A549 (cell line): ENCODE data around the gene CAMK4. TPM values are rescaled to one million over a fixed set of nuclear protein-coding genes. Genes with fewer than 3 reads are reported as not detected.

ENCODE experiments used
- ATAC-seq, 2 experiments: fragments of 200-7000 bp in 1 of 2; fragments of >200 bp in 1 of 2; cut with Nextera tagmentation in 1 of 2; cut with Tn5 transposase in 1 of 2; 3 replicates each; pipeline versions ENCODE4 v1.8.0 to v1.9.1; 2018 to 2020; ENCODE audit warnings: mild to moderate bottlenecking in 1 of 2, moderate library complexity in 1 of 2
- CTCF ChIA-PET: fragments of 300-600 bp; sonication (Branson Sonifier 250); formaldehyde crosslinking; extraction: SDS; loops from one replicate; lab custom pipeline; 2021; ENCODE audit warnings: antibody characterized with exemption, inconsistent platforms; lab: Yijun Ruan, JAX
- POLR2A ChIA-PET: fragments of 350-600 bp; formaldehyde crosslinking; extraction: SDS; loops from one replicate; lab custom pipeline; 2021; ENCODE audit warnings: antibody characterized with exemption, inconsistent platforms; lab: Yijun Ruan, JAX
- DNase-seq, 2 experiments: peaks; one replicate each; pipeline versions ENCODE4 v3.0.0 to v3.0.0-alpha.2; 2011 to 2016; ENCODE audit warnings: low read depth in 1 of 2, low spot score in 1 of 2
- FAIRE-seq: peaks from 2 replicates; lab custom pipeline; 2011; peaks lifted over from hg19 to GRCh38; lab: Jason Lieb, UNC
- H3K27ac ChIP-seq, 2 experiments: fragments of >200 bp; sonication (Bioruptor Twin); formaldehyde crosslinking; 3 replicates each; pipeline ENCODE4 v1.5.1; 2016 to 2017
- H3K4me1 ChIP-seq: fragments of >200 bp; sonication (Bioruptor Twin); formaldehyde crosslinking; 3 replicates; pipeline ENCODE4 v1.6.1; 2016
- H3K4me2 ChIP-seq: fragments of >200 bp; sonication (Bioruptor Twin); formaldehyde crosslinking; 3 replicates; pipeline ENCODE4 v1.6.1; 2016
- H3K4me3 ChIP-seq: fragments of >200 bp; sonication (Bioruptor Twin); formaldehyde crosslinking; 3 replicates; pipeline ENCODE4 v1.5.1; 2016
- H3K9me3 ChIP-seq: fragments of >200 bp; sonication (Bioruptor Twin); formaldehyde crosslinking; 3 replicates; pipeline ENCODE4 v1.6.1; 2016
- CBX8 ChIP-seq: fragments of 200-600 bp; sonication (generic); IDR thresholded peaks from 2 replicates; pipeline ENCODE4 v1.6.1; 2016
- CEBPB ChIP-seq, 2 experiments: fragments of >200 bp in 1 of 2; sonication (Bioruptor Twin) in 1 of 2; formaldehyde crosslinking in 1 of 2; IDR thresholded peaks; 2 replicates each; pipeline ENCODE4 v1.6.1; 2012 to 2016
- CHD2 ChIP-seq: fragments of 150-350 bp; IDR thresholded peaks from 2 replicates; pipeline ENCODE4 v1.6.1; 2014; ENCODE audit warnings: low read length; ENCODE audit not compliant: partially characterized antibody
- CHD4 ChIP-seq: fragments of 200-600 bp; sonication (generic); IDR thresholded peaks from 2 replicates; pipeline ENCODE4 v1.6.1; 2016; ENCODE audit warnings: antibody characterized with exemption, mild to moderate bottlenecking, borderline replicate concordance
- EP300 ChIP-seq, 2 experiments: fragments of >200 bp; sonication (Bioruptor Twin); formaldehyde crosslinking; IDR thresholded peaks; 2 replicates in 1 of 2; 3 replicates in 1 of 2; pipeline ENCODE4 v1.6.1; 2016 to 2017
- ESRRA ChIP-seq: fragments of 150-350 bp; IDR thresholded peaks from 2 replicates; pipeline ENCODE4 v1.6.1; 2014; ENCODE audit warnings: mild to moderate bottlenecking, low read length, borderline replicate concordance
- FOSB ChIP-seq: fragments of 250-450 bp; sonication (Bioruptor Pico); IDR thresholded peaks from 2 replicates; pipeline ENCODE4 v1.5.0; 2020; ENCODE audit warnings: mild to moderate bottlenecking, moderate library complexity
- HOXB5 ChIP-seq: fragments of 250-450 bp; sonication (Bioruptor Pico); IDR thresholded peaks from 2 replicates; pipeline ENCODE4 v1.5.0; 2020; ENCODE audit warnings: mild to moderate bottlenecking, moderate library complexity
- JUNB ChIP-seq: fragments of >200 bp; sonication (Bioruptor Twin); formaldehyde crosslinking; IDR thresholded peaks from 2 replicates; pipeline ENCODE4 v1.6.1; 2016
- KDM5A ChIP-seq: fragments of 200-600 bp; sonication (generic); IDR thresholded peaks from 2 replicates; pipeline ENCODE4 v1.6.1; 2016; ENCODE audit warnings: antibody characterized with exemption, mild to moderate bottlenecking
- MAFK ChIP-seq: fragments of 450-650 bp; IDR thresholded peaks from 2 replicates; pipeline ENCODE4 v1.6.1; 2014; ENCODE audit not compliant: partially characterized antibody
- MAZ ChIP-seq: fragments of 150-350 bp; IDR thresholded peaks from 2 replicates; pipeline ENCODE4 v1.6.1; 2014; ENCODE audit warnings: antibody characterized with exemption, low read depth, low read length, borderline replicate concordance
- NPAS2 ChIP-seq: fragments of 250-450 bp; sonication (Bioruptor Pico); IDR thresholded peaks from 2 replicates; pipeline ENCODE4 v1.8.0; 2022; ENCODE audit warnings: mild to moderate bottlenecking, moderate library complexity, borderline replicate concordance
- PHF8 ChIP-seq: fragments of 200-600 bp; sonication (generic); IDR thresholded peaks from 2 replicates; pipeline ENCODE4 v1.6.1; 2016; ENCODE audit warnings: low read depth, mild to moderate bottlenecking, antibody characterized with exemption, moderate library complexity, borderline replicate concordance
- RAD21 ChIP-seq, 2 experiments: fragments of >200 bp in 1 of 2; sonication (Bioruptor Twin) in 1 of 2; formaldehyde crosslinking in 1 of 2; IDR thresholded peaks in 1 of 2; conservative IDR thresholded peaks in 1 of 2; 2 replicates in 1 of 2; 3 replicates in 1 of 2; pipeline ENCODE4 v1.6.1; 2012 to 2018; ENCODE audit warnings: inconsistent platforms in 1 of 2
- SREBF2 ChIP-seq: fragments of 450-650 bp; IDR thresholded peaks from 2 replicates; pipeline ENCODE4 v1.6.1; 2014; ENCODE audit warnings: mild to moderate bottlenecking, moderate library complexity
- ZC3H11A ChIP-seq: fragments of 450-650 bp; IDR thresholded peaks from 2 replicates; pipeline ENCODE4 v1.6.1; 2014; ENCODE audit warnings: antibody characterized with exemption, mild to moderate bottlenecking
- ZFP36 ChIP-seq: fragments of 450-650 bp; IDR thresholded peaks from 2 replicates; pipeline ENCODE4 v1.6.1; 2014; ENCODE audit warnings: borderline replicate concordance; ENCODE audit not compliant: partially characterized antibody
- WGBS: methylation state at CpG from one replicate; pipeline ENCODE4 v1.1.6; 2017; ENCODE audit errors: missing lambda C conversion rate; 5-methylcytosine and 5-hydroxymethylcytosine counted together
- polyA plus RNA-seq, 4 experiments: library from polyadenylated mRNA; depleted of rRNA in 3 of 4; stranded (reverse); fragments of >200 nt; fragmentation: RNase III in 1 of 4; extraction: RNeasy Plus Mini Kit Qiagen cat#74134 plus additional on column Dnase treatment in 1 of 4; gene quantifications; 2 replicates in 3 of 4; 3 replicates in 1 of 4; pipeline ENCODE4 v1.2.3, GENCODE V29; 2011 to 2017
- TF ChIP-seq, protein P1 (sequence below): fragments of 200-600 bp; sonication (generic); IDR thresholded peaks from 2 replicates; pipeline ENCODE4 v1.6.1; 2016; ENCODE audit warnings: antibody characterized with exemption, mild to moderate bottlenecking, moderate library complexity
- TF ChIP-seq, protein P2 (sequence below): fragments of >200 bp; sonication (Bioruptor Twin); formaldehyde crosslinking; IDR thresholded peaks from 3 replicates; pipeline ENCODE4 v1.5.1; 2016
- TF ChIP-seq, protein P3 (sequence below): fragments of >200 bp; sonication (Bioruptor Twin); formaldehyde crosslinking; IDR thresholded peaks from 2 replicates; pipeline ENCODE4 v1.6.1; 2016
- TF ChIP-seq, protein P4 (sequence below): IDR thresholded peaks from 2 replicates; pipeline ENCODE4 v1.6.1; 2012

The CAMK4 gene
- polyA plus RNA-seq, 2 of the 4 experiments (the other 2 are of a cell fraction) = not detected

DNA sequence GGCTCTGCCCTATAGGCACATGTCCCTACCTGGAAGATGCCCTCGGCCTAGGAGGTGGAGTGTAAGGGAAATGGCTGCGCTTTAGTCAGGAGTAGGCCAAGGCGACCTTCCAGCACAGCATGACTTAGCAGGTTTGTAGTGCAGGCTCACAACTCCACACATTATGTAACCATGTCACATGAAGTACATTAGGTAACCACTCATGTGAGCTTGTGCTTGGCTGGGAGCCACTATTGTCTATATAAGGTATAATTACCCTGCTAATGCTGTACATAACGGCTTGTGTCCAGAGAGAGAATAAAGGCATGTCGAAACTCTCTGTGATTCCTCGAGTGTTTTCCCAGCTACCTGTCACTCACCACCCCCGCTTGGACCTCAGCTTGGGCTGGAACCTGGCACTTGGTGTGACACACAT lies 74.9 kb downstream of the CAMK4 start:
- 28% methylated on average over 7 of the region's 7 CpGs for WGBS
- no peak for FAIRE-seq
- peak in 1 of 2 experiments; percentile 2 for DNase-seq
- no peak overlapping the region for H3K27ac ChIP-seq
- ChIA-PET CTCF (no interaction called here), POLR2A (no interaction called here)
- no peaks in the 10 kb centered on the region; the same call in 2 of the 3 replicates for H3K9me3 ChIP-seq
- H3K4me2 ChIP-seq = no peak overlapping the region
- no peak for ATAC-seq
- no peak overlapping the region for H3K4me3 ChIP-seq
- no peaks in the 10 kb centered on the region for H3K4me1 ChIP-seq
- TF ChIP-seq CHD4 = no peak
- TF ChIP-seq KDM5A = no peak
- no peak for TF ChIP-seq SREBF2
- no peak for TF ChIP-seq EP300 (IDR thresholded peaks at IDR 0.05)
- no peak for TF ChIP-seq HOXB5 (CRISPR knock-in tag)
- TF ChIP-seq ZFP36 = no peak
- no peak for TF ChIP-seq NPAS2
- TF ChIP-seq MAZ = no peak
- no peak for TF ChIP-seq FOSB (CRISPR knock-in tag)
- TF ChIP-seq, protein P1, sequence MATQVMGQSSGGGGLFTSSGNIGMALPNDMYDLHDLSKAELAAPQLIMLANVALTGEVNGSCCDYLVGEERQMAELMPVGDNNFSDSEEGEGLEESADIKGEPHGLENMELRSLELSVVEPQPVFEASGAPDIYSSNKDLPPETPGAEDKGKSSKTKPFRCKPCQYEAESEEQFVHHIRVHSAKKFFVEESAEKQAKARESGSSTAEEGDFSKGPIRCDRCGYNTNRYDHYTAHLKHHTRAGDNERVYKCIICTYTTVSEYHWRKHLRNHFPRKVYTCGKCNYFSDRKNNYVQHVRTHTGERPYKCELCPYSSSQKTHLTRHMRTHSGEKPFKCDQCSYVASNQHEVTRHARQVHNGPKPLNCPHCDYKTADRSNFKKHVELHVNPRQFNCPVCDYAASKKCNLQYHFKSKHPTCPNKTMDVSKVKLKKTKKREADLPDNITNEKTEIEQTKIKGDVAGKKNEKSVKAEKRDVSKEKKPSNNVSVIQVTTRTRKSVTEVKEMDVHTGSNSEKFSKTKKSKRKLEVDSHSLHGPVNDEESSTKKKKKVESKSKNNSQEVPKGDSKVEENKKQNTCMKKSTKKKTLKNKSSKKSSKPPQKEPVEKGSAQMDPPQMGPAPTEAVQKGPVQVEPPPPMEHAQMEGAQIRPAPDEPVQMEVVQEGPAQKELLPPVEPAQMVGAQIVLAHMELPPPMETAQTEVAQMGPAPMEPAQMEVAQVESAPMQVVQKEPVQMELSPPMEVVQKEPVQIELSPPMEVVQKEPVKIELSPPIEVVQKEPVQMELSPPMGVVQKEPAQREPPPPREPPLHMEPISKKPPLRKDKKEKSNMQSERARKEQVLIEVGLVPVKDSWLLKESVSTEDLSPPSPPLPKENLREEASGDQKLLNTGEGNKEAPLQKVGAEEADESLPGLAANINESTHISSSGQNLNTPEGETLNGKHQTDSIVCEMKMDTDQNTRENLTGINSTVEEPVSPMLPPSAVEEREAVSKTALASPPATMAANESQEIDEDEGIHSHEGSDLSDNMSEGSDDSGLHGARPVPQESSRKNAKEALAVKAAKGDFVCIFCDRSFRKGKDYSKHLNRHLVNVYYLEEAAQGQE = no peak
- no peak for TF ChIP-seq CEBPB (IDR thresholded peaks at IDR 0.05)
- TF ChIP-seq, protein P2, sequence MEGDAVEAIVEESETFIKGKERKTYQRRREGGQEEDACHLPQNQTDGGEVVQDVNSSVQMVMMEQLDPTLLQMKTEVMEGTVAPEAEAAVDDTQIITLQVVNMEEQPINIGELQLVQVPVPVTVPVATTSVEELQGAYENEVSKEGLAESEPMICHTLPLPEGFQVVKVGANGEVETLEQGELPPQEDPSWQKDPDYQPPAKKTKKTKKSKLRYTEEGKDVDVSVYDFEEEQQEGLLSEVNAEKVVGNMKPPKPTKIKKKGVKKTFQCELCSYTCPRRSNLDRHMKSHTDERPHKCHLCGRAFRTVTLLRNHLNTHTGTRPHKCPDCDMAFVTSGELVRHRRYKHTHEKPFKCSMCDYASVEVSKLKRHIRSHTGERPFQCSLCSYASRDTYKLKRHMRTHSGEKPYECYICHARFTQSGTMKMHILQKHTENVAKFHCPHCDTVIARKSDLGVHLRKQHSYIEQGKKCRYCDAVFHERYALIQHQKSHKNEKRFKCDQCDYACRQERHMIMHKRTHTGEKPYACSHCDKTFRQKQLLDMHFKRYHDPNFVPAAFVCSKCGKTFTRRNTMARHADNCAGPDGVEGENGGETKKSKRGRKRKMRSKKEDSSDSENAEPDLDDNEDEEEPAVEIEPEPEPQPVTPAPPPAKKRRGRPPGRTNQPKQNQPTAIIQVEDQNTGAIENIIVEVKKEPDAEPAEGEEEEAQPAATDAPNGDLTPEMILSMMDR = no peak
- TF ChIP-seq, protein P3, sequence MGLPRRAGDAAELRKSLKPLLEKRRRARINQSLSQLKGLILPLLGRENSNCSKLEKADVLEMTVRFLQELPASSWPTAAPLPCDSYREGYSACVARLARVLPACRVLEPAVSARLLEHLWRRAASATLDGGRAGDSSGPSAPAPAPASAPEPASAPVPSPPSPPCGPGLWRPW = no peak
- no peak for TF ChIP-seq RAD21 (conservative IDR thresholded peaks at IDR 0.05 in 1 of 2, IDR thresholded peaks at IDR 0.05 in 1 of 2)
- TF ChIP-seq CHD2 = no peak
- no peak for TF ChIP-seq ESRRA

DNA sequence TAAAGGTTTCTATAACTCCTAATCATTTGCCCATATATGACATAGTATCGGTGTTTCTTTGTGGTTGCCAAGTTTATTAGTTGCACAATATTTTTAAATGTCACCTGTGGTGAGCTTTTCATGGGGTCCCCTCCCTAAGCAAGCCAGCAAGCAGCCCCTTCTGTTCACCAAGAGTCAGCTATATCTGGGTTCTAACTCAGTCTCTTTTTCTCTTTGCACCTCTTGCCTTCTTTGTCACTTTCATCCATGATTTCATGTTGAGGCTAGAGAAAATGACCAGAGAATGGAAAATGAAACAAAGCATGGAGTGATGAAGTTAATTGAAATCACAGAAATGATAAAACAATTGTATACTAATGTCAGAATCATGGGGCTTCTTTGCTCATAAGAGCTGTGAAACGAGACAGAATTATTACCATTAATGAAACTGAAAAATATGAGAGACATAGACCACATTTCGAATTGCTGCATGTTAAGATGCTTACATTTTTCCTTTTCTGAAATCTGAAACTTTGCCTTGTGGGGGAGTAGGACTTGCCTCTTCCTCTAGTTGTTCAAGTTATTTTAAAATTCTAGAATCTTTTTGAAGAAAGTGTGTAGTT lies 75.7 kb downstream of the CAMK4 start:
- Histone ChIP-seq H3K9me3 (no peaks in the 10 kb centered on the region; the same call in 2 of the 3 replicates), H3K4me2 (no peak overlapping the region), H3K4me1 (no peaks in the 10 kb centered on the region), H3K4me3 (no peak overlapping the region), H3K27ac (no peak overlapping the region)
- ATAC-seq (no peak), DNase-seq (no peak), FAIRE-seq (no peak)
- no peak for TF ChIP-seq ZC3H11A
- TF ChIP-seq SREBF2 = no peak
- TF ChIP-seq, protein P4, sequence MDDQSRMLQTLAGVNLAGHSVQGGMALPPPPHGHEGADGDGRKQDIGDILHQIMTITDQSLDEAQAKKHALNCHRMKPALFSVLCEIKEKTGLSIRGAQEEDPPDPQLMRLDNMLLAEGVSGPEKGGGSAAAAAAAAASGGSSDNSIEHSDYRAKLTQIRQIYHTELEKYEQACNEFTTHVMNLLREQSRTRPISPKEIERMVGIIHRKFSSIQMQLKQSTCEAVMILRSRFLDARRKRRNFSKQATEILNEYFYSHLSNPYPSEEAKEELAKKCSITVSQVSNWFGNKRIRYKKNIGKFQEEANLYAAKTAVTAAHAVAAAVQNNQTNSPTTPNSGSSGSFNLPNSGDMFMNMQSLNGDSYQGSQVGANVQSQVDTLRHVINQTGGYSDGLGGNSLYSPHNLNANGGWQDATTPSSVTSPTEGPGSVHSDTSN = no peak
- TF ChIP-seq JUNB = no peak
- TF ChIP-seq PHF8 = no peak
- TF ChIP-seq MAFK = no peak
- no peak for TF ChIP-seq CBX8
- ChIA-PET CTCF (no interaction called here), POLR2A (no interaction called here)
- 3% methylated on average over 3 of the region's 3 CpGs for WGBS
